ENCODE data around the gene MPP3.

GRCh38 chr17:43877031-43877430 lies 44.1 kb upstream of the MPP3 start:
- TF ChIP-seq CTCF (IDR thresholded peaks at IDR 0.05) = no peak
- TF ChIP-seq POLR2A (IDR thresholded peaks at IDR 0.05) = no peak

All from ovary (tissue), 3 donors.